Lower lobe of right lung (tissue), 2 donors: ENCODE results near the gene PPM1A. TPM values are rescaled to one million over a fixed set of nuclear protein-coding genes. Genes with fewer than 3 reads are reported as not detected.

Source experiments
- ATAC-seq, 2 donors: fragments of 200-7000 bp; cut with Tn5 transposase; one replicate each; pipeline ENCODE4 v1.9.1; 2020 to 2022; ENCODE audit warnings: mild to moderate bottlenecking in 2 of 2, moderate library complexity in 2 of 2
- DNase-seq: peaks from one replicate; pipeline ENCODE4 v3.0.0-alpha.2; 2020
- H3K27ac ChIP-seq: fragments of 200-600 bp; one replicate; pipeline ENCODE4 v1.8.0; 2022
- H3K27me3 ChIP-seq: fragments of 200-600 bp; one replicate; pipeline ENCODE4 v1.8.0; 2022; ENCODE audit warnings: low read depth
- H3K36me3 ChIP-seq: fragments of 200-600 bp; one replicate; pipeline ENCODE4 v1.8.0; 2022; ENCODE audit warnings: mild to moderate bottlenecking
- H3K4me1 ChIP-seq: fragments of 200-600 bp; one replicate; pipeline ENCODE4 v1.8.0; 2022
- H3K4me3 ChIP-seq: fragments of 200-600 bp; one replicate; pipeline ENCODE4 v1.8.0; 2022; ENCODE audit warnings: mild to moderate bottlenecking
- H3K9me3 ChIP-seq: fragments of 200-600 bp; one replicate; pipeline ENCODE4 v1.8.0; 2022
- intact Hi-C: fragments of 100-400 bp; cut with DNase I; formaldehyde crosslinking; loops from one replicate; pipeline ENCODE4 v1.11.0; 2022
- total RNA-seq: library from RNA; stranded (reverse); fragmentation: NEBNext Ultra II Directional; extraction: Animal tissue kit (Norgen Biotek cat#: 25700); gene quantifications from one replicate; pipeline ENCODE4 v1.2.1, GENCODE V29; 2021
- TF ChIP-seq, protein P1 (sequence below): fragments of 200-600 bp; IDR thresholded peaks from one replicate; pipeline ENCODE4 v1.8.0; 2022; ENCODE audit warnings: antibody characterized with exemption, mild to moderate bottlenecking
- donor health status: DM: no; HTN: yes; CAD: no; lungs with severe emphysema.

Gene PPM1A
- total RNA-seq, 1 donor from 2014 or later = 58.0 TPM

DNA sequence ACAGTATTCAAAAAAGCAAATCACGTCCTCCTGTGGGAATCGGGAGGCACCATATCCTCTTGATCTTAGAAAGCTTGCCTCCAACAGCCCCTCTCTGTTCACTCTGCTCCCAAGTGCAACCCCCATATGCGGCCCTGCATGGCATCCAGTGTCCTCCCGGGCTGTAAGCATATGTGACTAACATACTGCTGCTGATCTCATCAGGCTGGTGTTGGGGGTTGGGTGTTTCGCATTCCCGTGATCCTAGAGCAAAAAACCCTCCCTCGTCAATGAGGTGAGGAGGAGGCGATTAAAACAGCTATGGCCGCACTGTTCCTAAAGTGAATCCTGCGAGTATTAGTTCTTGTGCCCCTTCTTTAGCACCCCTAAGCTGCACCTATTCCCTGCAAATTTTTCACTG, 28.1 kb upstream of the PPM1A start:
- ATAC-seq = no peak
- H3K27me3 ChIP-seq = no peaks in the 10 kb centered on the region
- no peaks in the 10 kb centered on the region for H3K36me3 ChIP-seq
- no peak for DNase-seq
- no peaks in the 10 kb centered on the region for H3K9me3 ChIP-seq
- H3K4me3 ChIP-seq = no peak overlapping the region
- no peak overlapping the region for H3K27ac ChIP-seq
- TF ChIP-seq, protein P1, sequence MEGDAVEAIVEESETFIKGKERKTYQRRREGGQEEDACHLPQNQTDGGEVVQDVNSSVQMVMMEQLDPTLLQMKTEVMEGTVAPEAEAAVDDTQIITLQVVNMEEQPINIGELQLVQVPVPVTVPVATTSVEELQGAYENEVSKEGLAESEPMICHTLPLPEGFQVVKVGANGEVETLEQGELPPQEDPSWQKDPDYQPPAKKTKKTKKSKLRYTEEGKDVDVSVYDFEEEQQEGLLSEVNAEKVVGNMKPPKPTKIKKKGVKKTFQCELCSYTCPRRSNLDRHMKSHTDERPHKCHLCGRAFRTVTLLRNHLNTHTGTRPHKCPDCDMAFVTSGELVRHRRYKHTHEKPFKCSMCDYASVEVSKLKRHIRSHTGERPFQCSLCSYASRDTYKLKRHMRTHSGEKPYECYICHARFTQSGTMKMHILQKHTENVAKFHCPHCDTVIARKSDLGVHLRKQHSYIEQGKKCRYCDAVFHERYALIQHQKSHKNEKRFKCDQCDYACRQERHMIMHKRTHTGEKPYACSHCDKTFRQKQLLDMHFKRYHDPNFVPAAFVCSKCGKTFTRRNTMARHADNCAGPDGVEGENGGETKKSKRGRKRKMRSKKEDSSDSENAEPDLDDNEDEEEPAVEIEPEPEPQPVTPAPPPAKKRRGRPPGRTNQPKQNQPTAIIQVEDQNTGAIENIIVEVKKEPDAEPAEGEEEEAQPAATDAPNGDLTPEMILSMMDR = no peak
- H3K4me1 ChIP-seq = no peaks in the 10 kb centered on the region
- intact Hi-C loops = no loop called here

DNA sequence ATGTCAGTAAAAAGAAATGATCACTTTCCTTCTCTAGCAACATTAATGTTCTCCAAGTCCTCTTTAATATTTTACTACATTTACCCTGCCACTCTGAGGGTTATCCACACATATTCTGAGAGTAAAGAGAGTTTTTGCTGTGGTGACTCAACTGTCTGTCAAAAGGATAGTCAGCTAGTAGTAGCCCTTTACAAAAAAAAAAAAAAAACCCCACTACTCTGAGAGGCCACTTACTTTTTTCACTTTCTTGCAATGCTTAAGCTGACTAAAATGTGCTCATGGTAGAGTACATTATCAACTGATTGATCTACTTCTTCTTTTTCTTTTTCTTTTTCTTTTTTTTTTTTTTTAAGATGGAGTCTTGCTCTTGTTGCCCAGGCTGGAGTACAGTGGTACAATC, 27.6 kb upstream of the PPM1A start:
- intact Hi-C loops = no loop called here
- no peak overlapping the region for H3K4me3 ChIP-seq
- TF ChIP-seq, protein P1 = no peak
- H3K27ac ChIP-seq = no peak overlapping the region
- H3K36me3 ChIP-seq = no peaks in the 10 kb centered on the region
- DNase-seq (no peak), ATAC-seq (no peak)
- no peaks in the 10 kb centered on the region for H3K4me1 ChIP-seq
- H3K27me3 ChIP-seq = no peaks in the 10 kb centered on the region
- H3K9me3 ChIP-seq = no peaks in the 10 kb centered on the region

DNA sequence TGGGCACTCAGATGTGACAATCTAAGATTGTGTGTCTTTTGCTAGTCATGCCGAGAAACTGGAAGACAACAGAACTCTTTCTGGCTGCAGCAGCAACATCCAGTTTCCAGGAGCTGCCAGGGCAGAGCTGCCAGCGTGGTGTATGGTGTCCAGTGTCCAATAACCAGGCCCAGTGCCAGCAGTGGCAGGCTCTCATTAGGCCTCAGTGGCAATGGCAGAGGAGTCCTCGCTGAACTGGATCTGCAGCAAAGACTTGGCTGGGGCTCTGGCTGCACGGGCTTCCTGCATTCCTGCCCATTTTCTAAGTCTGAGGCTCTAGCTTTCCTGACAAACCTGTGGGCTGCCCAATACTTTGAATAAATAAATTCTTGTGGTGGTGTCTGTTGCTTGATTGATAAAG, 26.2 kb upstream of the PPM1A start:
- Histone ChIP-seq H3K9me3 (no peaks in the 10 kb centered on the region), H3K36me3 (no peaks in the 10 kb centered on the region), H3K4me1 (no peaks in the 10 kb centered on the region), H3K27ac (no peak overlapping the region), H3K4me3 (no peak overlapping the region), H3K27me3 (no peaks in the 10 kb centered on the region)
- ATAC-seq (peak in 1 of 2 donors; percentile 64), DNase-seq (peak; percentile 65)
- intact Hi-C loops = no loop called here
- TF ChIP-seq, protein P1 = no peak

DNA sequence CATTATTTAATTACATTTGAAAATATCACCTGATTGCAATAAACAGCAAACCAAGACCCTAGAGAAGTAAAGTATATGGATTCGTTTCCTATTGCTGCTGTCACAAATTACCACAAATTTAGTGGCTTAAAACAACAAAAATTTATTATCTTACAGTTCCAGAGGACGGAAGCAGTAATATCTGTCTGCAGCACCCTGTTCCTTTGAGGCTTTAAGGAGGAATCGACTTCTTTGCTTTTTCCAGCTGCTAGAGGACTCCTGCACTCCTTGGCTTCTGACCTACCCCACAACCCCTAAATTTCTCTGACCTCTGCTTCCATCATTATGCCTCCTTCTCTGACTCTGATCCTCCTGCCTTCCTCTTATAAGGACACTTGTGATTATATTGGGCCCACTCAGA, 23.8 kb upstream of the PPM1A start:
- Histone ChIP-seq H3K4me1 (no peaks in the 10 kb centered on the region), H3K4me3 (no peak overlapping the region), H3K36me3 (no peaks in the 10 kb centered on the region), H3K9me3 (no peaks in the 10 kb centered on the region), H3K27me3 (no peaks in the 10 kb centered on the region), H3K27ac (no peak overlapping the region)
- intact Hi-C loops = no loop called here
- TF ChIP-seq, protein P1 = no peak
- DNase-seq (no peak), ATAC-seq (no peak)

DNA sequence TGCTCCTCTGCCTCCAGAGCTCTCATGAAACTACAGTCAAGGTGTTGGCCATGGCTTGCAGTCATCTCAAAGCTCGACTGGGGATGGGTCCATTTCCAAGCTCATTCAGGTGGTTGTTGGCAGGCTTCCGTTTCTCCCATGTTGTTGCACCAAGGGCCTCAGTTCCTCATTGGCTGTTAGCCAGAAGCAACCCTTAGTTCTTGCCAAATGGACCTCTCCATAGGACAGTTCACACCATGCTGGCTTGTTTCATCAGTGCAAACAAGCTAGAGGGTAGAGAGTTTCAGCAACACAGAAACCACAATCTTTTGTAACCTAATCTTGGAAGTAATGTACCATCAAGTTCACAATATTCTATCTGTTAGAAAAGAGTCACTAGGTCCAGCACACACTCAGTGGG, 22.7 kb upstream of the PPM1A start:
- no peak overlapping the region for H3K27ac ChIP-seq
- H3K36me3 ChIP-seq = no peaks in the 10 kb centered on the region
- DNase-seq = no peak
- intact Hi-C loops = no loop called here
- no peaks in the 10 kb centered on the region for H3K9me3 ChIP-seq
- ATAC-seq = peak; percentile 39 to 52
- H3K4me3 ChIP-seq = no peak overlapping the region
- no peaks in the 10 kb centered on the region for H3K4me1 ChIP-seq
- H3K27me3 ChIP-seq = no peaks in the 10 kb centered on the region
- TF ChIP-seq, protein P1 = no peak

DNA sequence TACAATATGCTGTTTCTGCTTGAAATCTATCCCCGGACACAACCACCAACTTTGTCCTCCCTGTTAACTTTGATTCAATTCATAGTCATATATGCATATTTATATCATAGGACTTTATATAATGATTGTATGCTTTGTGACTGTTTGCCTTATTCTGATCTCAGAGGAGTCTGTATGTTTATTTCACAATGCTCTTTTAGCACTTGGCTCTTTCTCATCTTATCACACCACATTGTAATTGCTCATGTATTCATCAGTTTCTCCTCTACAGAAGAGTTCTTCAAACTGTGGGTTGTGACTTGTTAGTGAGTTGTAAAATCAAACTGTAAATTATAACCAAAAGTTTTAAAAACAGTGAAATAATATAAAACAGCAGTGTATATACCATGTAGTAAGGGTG, 21.7 kb upstream of the PPM1A start:
- no peak for ATAC-seq
- Histone ChIP-seq H3K27me3 (no peaks in the 10 kb centered on the region), H3K4me1 (no peaks in the 10 kb centered on the region), H3K36me3 (no peaks in the 10 kb centered on the region), H3K27ac (no peak overlapping the region), H3K4me3 (no peak overlapping the region), H3K9me3 (peaks cover 8% of the 10 kb centered on the region)
- intact Hi-C loops = no loop called here
- DNase-seq = no peak
- TF ChIP-seq, protein P1 = no peak
